A549 (cell line): ENCODE measurements around the gene RASA4. TPM values are rescaled to one million over a fixed set of nuclear protein-coding genes. Genes with fewer than 3 reads are reported as not detected.
"Not testable (repeated sequence)": the region's sequence is repeated elsewhere in the genome, so short reads cannot be mapped to it uniquely, and the experiment has no call there.

ENCODE experiments used
- ATAC-seq, 2 experiments: fragments of 200-7000 bp in 1 of 2; fragments of >200 bp in 1 of 2; cut with Nextera tagmentation in 1 of 2; cut with Tn5 transposase in 1 of 2; 3 replicates each; pipeline versions ENCODE4 v1.8.0 to v1.9.1; 2018 to 2020; ENCODE audit warnings: mild to moderate bottlenecking in 1 of 2, moderate library complexity in 1 of 2
- CTCF ChIA-PET: fragments of 300-600 bp; sonication (Branson Sonifier 250); formaldehyde crosslinking; extraction: SDS; loops from one replicate; lab custom pipeline; 2021; ENCODE audit warnings: antibody characterized with exemption, inconsistent platforms; lab: Yijun Ruan, JAX
- POLR2A ChIA-PET: fragments of 350-600 bp; formaldehyde crosslinking; extraction: SDS; loops from one replicate; lab custom pipeline; 2021; ENCODE audit warnings: antibody characterized with exemption, inconsistent platforms; lab: Yijun Ruan, JAX
- DNase-seq, 2 experiments: peaks; one replicate each; pipeline versions ENCODE4 v3.0.0 to v3.0.0-alpha.2; 2011 to 2016; ENCODE audit warnings: low read depth in 1 of 2, low spot score in 1 of 2
- FAIRE-seq: peaks from 2 replicates; lab custom pipeline; 2011; peaks lifted over from hg19 to GRCh38; lab: Jason Lieb, UNC
- H3K27ac ChIP-seq, 2 experiments: fragments of >200 bp; sonication (Bioruptor Twin); formaldehyde crosslinking; 3 replicates each; pipeline ENCODE4 v1.5.1; 2016 to 2017
- H3K4me1 ChIP-seq: fragments of >200 bp; sonication (Bioruptor Twin); formaldehyde crosslinking; 3 replicates; pipeline ENCODE4 v1.6.1; 2016
- H3K4me2 ChIP-seq: fragments of >200 bp; sonication (Bioruptor Twin); formaldehyde crosslinking; 3 replicates; pipeline ENCODE4 v1.6.1; 2016
- H3K4me3 ChIP-seq: fragments of >200 bp; sonication (Bioruptor Twin); formaldehyde crosslinking; 3 replicates; pipeline ENCODE4 v1.5.1; 2016
- H3K9me3 ChIP-seq: fragments of >200 bp; sonication (Bioruptor Twin); formaldehyde crosslinking; 3 replicates; pipeline ENCODE4 v1.6.1; 2016
- WGBS: methylation state at CpG from one replicate; pipeline ENCODE4 v1.1.6; 2017; ENCODE audit errors: missing lambda C conversion rate; 5-methylcytosine and 5-hydroxymethylcytosine counted together
- polyA minus RNA-seq: library from RNA; depleted of rRNA, polyadenylated mRNA; stranded (reverse); fragments of >200 nt; gene quantifications from 2 replicates; pipeline ENCODE4 v1.2.3, GENCODE V29; 2011; rRNA and poly(A)+ RNA removed
- polyA plus RNA-seq, 4 experiments: library from polyadenylated mRNA; depleted of rRNA in 3 of 4; stranded (reverse); fragments of >200 nt; fragmentation: RNase III in 1 of 4; extraction: RNeasy Plus Mini Kit Qiagen cat#74134 plus additional on column Dnase treatment in 1 of 4; gene quantifications; 2 replicates in 3 of 4; 3 replicates in 1 of 4; pipeline ENCODE4 v1.2.3, GENCODE V29; 2011 to 2017

Gene RASA4
- polyA plus RNA-seq (2011; rRNA removed) (1.8 and 3.4 TPM in 2 replicates), polyA plus RNA-seq (2017; fragmentation: RNase III; extraction: RNeasy Plus Mini Kit Qiagen cat#74134 plus additional on column Dnase treatment) (1.3 to 3.2 TPM (median 2.6 TPM) in 3 replicates), polyA minus RNA-seq (9.3 and 13.9 TPM in 2 replicates)
- polyA plus RNA-seq (2012; cell fraction: cytosol; rRNA removed): 1.1 and 2.3 TPM in 2 replicates
- 10.5 and 12.9 TPM in 2 replicates for polyA plus RNA-seq (2012; cell fraction: nucleus; rRNA removed)

- H3K4me1 ChIP-seq, H3K9me3 ChIP-seq, POLR2A ChIA-PET, FAIRE-seq, CTCF ChIA-PET: not testable (repeated sequence)
- ATAC-seq (peak; percentile 72 to 91), DNase-seq (peak in 1 of 2 experiments; percentile 2)
- H3K4me2 ChIP-seq: peak within 1 kb of the TSS; percentile 71
- H3K27ac ChIP-seq: peak within 1 kb of the TSS in 1 of 2 experiments; percentile 72; a peak in 2 of 6 replicates
- WGBS: no CpG with 5 or more reads among the region's 62 CpGs
- H3K4me3 ChIP-seq: peak within 1 kb of the TSS; percentile 40
Measured at GRCh38 chr7:102616507-102617125, at the start of gene RASA4. TSS of gene RASA4 (minus strand) at chr7:102616756. CDS start at chr7:102616689, 67 bp downstream.

DNA sequence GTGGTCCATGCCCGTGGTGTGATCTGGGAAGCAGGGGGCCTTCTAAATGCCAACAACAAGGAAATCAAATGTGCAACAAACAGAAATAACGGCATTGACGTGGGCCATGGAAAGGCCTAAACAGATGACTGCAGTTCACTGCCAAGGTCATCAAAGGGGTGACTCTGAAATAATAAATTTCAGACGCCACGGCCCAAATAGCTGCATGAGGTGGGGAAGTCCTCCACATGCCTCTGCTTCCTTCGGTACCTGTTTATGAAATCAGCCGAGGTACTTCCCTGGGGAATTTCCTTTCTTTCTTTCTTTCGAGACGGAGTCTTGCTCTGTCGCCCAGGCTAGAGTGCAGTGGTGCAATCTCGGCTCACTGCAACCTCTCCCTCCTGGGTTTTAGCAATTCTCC lies 48.2 kb upstream of the RASA4 start:
- CTCF ChIA-PET, ATAC-seq, H3K27ac ChIP-seq, POLR2A ChIA-PET, H3K4me2 ChIP-seq, FAIRE-seq, H3K4me1 ChIP-seq, H3K9me3 ChIP-seq, DNase-seq, H3K4me3 ChIP-seq: not testable (repeated sequence)
- WGBS: 90% methylated on average over 4 of the region's 11 CpGs

GRCh38 chr7:102649924-102650323 lies 33.4 kb upstream of the RASA4 start, which contains the start of gene SPDYE2B:
TSS of gene SPDYE2B (plus strand) at chr7:102650319. CDS start at chr7:102652349, 2,030 bp downstream.
- FAIRE-seq, H3K27ac ChIP-seq, H3K9me3 ChIP-seq, H3K4me1 ChIP-seq, H3K4me3 ChIP-seq, CTCF ChIA-PET, H3K4me2 ChIP-seq, POLR2A ChIA-PET, DNase-seq: not testable (repeated sequence)
- peak; percentile 17 to 48; a peak in 3 of 6 replicates for ATAC-seq
- WGBS: no CpG with 5 or more reads among the region's 4 CpGs

DNA sequence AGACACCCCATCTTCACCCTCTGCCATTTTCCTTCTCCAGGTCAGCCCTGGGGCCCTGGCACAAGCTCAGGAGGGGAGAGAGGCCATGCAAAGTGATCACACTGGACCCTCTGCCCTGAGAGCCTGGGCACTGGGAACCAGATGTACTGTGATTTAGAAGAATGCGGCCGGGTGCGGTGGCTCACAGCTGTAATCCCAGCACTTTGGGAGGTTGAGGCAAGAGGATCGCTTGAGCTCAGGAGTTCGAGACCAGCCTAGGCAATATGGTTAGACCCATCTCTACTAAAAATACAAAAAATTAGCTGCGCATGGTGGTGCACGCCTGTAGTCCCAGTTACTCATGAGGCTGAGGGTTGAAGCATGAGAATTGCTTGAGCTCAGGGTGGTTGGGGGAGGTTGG lies 31.3 kb upstream of the RASA4 start:
- DNase-seq, H3K4me1 ChIP-seq, H3K9me3 ChIP-seq, POLR2A ChIA-PET, H3K27ac ChIP-seq, H3K4me3 ChIP-seq, H3K4me2 ChIP-seq, FAIRE-seq, CTCF ChIA-PET: not testable (repeated sequence)
- ATAC-seq: peak; percentile 24 to 28; a peak in 3 of 6 replicates
- 96% methylated on average over 7 of the region's 7 CpGs for WGBS

DNA sequence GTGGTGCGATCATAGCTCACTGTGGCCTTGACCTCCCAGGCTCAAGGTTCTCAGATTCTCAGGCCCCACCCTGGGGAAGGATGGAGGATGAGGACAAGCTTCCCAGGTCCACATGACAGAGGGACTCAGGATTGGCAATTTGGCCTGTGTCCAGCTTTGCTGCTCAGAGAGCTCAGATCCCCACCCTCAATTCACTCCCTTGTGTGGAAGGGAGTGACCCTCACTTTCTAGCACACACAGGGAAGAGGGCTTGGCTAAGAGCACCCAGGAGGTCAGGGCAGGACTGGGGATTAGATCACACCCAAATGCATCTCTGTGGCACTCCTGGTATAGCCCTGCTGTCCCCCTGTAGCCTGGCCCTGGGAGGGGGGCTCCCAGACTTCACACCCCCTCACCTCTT lies 26.8 kb upstream of the RASA4 start:
- H3K4me1 ChIP-seq, ATAC-seq, H3K9me3 ChIP-seq, CTCF ChIA-PET, H3K4me3 ChIP-seq, H3K27ac ChIP-seq, H3K4me2 ChIP-seq, FAIRE-seq, POLR2A ChIA-PET, DNase-seq: not testable (repeated sequence)
- 92% methylated on average over 1 of the region's 1 CpG for WGBS

GRCh38 chr7:102642691-102643090 lies 26.1 kb upstream of the RASA4 start, which contains the start of gene UPK3BL1:
TSS of gene UPK3BL1 (minus strand) at chr7:102642791. CDS start at chr7:102642741, 50 bp downstream.
- H3K9me3 ChIP-seq, H3K4me3 ChIP-seq, H3K4me1 ChIP-seq, DNase-seq, H3K4me2 ChIP-seq, FAIRE-seq, CTCF ChIA-PET, H3K27ac ChIP-seq, POLR2A ChIA-PET: not testable (repeated sequence)
- no CpG with 5 or more reads among the region's 9 CpGs for WGBS
- 0 out of 6 replicates have a peak, but pooled peaks of 1 of the 2 experiments have one; percentile 8 for ATAC-seq

DNA sequence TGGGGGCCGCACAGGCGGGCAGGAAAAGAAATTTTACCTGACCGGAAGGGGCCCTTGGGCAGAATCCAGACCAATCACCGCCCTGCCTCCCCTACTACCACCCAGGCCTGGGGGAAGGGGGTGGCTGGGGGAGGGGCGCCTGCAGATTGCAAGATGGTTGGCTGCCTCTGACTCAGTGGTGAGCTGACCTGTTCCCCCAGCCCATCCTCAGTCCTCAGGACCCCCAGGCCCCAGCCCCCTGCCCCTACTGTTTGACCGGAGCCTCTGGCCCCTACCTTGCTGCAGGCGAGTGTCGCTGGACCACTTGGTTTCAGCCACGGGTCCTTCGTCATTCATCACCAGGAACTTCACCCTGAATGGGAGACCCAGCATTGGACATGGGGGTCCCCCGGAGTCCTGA lies 22.3 kb upstream of the RASA4 start:
- H3K9me3 ChIP-seq, H3K4me2 ChIP-seq, H3K4me1 ChIP-seq, POLR2A ChIA-PET, DNase-seq, FAIRE-seq, H3K27ac ChIP-seq, H3K4me3 ChIP-seq, CTCF ChIA-PET: not testable (repeated sequence)
- WGBS: 97% methylated on average over 5 of the region's 11 CpGs
- peak; percentile 11 to 23; a peak in 3 of 6 replicates for ATAC-seq

DNA sequence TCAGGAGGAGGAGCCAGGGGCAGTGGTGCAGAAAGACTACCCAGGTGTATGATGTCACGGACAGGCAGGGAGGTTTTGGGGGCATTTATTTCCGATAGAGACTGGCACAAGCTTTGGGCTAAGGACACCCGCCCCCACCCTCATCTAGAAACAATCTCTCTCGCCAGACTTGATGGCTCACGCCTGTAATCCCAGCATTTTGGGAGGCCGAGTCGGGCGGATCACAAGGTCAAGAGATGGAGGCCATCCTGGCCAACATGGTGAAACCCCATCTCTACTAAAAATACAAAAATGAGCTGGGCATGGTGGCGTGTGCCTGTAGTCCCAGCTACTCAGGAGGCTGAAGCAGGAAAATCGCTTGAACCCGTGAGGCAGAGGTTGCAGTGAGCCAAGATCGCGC lies 20.4 kb upstream of the RASA4 start:
- H3K9me3 ChIP-seq, POLR2A ChIA-PET, ATAC-seq, H3K27ac ChIP-seq, FAIRE-seq, H3K4me2 ChIP-seq, H3K4me3 ChIP-seq, H3K4me1 ChIP-seq, DNase-seq, CTCF ChIA-PET: not testable (repeated sequence)
- WGBS: 83% methylated on average over 7 of the region's 13 CpGs

DNA sequence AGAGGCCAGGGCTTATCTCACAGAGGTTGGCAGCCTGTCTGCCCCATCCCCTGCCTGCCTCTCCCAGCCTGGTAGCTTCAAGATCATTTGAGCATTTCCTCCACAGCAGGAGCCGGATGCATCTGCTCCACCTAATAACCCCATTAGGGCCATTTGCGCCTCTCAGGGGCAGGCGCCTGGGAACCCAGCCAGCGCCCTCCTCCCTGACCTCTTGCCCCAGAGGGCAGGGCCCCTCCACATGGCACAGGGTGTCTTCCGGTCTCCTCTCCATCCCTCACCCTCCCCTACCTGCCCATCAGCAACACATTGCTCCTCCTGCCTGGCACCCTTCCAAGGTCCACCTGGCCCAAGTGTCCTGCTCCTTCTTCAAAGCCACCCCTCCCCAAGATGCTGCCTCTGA lies 18.8 kb upstream of the RASA4 start:
- POLR2A ChIA-PET, H3K4me1 ChIP-seq, H3K4me3 ChIP-seq, CTCF ChIA-PET, H3K27ac ChIP-seq, H3K9me3 ChIP-seq, FAIRE-seq, H3K4me2 ChIP-seq, ATAC-seq, DNase-seq: not testable (repeated sequence)
- no CpG with 5 or more reads among the region's 5 CpGs for WGBS

DNA sequence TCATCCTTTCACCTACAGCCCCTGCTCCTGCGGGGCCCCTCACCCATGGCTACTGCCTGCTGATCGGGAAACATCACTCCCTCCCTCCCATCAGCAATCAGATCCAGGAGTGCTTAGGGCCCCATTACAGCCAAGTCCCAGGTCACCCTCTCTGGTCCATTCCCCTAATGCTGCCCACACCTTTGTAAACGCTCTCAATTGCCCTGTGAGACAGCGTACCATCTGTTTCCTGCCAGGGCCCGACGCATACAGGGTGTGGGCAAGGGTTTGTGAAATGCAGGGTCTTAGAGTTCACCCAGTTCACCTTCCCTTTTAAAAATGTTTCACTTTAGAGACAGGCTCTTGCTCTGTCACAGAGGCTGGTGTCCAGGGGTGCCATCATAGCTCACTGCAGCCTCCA lies 17.7 kb upstream of the RASA4 start:
- H3K27ac ChIP-seq, FAIRE-seq, CTCF ChIA-PET, H3K9me3 ChIP-seq, H3K4me2 ChIP-seq, H3K4me1 ChIP-seq, H3K4me3 ChIP-seq, DNase-seq, ATAC-seq, POLR2A ChIA-PET: not testable (repeated sequence)
- WGBS: 97% methylated on average over 4 of the region's 6 CpGs

- DNase-seq, H3K4me2 ChIP-seq, H3K4me3 ChIP-seq, FAIRE-seq, H3K4me1 ChIP-seq, CTCF ChIA-PET, POLR2A ChIA-PET, H3K9me3 ChIP-seq, H3K27ac ChIP-seq, ATAC-seq: not testable (repeated sequence)
- WGBS: 72% methylated on average over 7 of the region's 9 CpGs
Measured at GRCh38 chr7:102630622-102631021, 14.1 kb upstream of the RASA4 start.
